ENCODE measurements around the gene RAB3IP.

The RAB3IP gene

GRCh38 chr12:69835081-69835480 is 96.4 kb downstream of the RAB3IP start:
- TF ChIP-seq TEAD4 (IDR thresholded peaks at IDR 0.05) (no peak), NFIC (IDR thresholded peaks at IDR 0.05) (no peak), ZBTB7A (IDR thresholded peaks at IDR 0.05; ENCODE audit: low read depth) (no peak), CEBPB (IDR thresholded peaks at IDR 0.05) (no peak), TCF12 (IDR thresholded peaks at IDR 0.05; ENCODE audit: low read depth) (no peak), FOXM1 (IDR thresholded peaks at IDR 0.05; ENCODE audit: borderline replicate concordance, low read depth) (no peak), TAF1 (IDR thresholded peaks at IDR 0.05; ENCODE audit: low read depth) (no peak), EGR1 (IDR thresholded peaks at IDR 0.05) (no peak)

GRCh38 chr12:69836015-69836414 is 97.4 kb downstream of the RAB3IP start:
- TF ChIP-seq REST (IDR thresholded peaks at IDR 0.05; ENCODE audit: low read depth) (no peak), RAD21 (IDR thresholded peaks at IDR 0.05; ENCODE audit: low read depth) (no peak), NFIC (IDR thresholded peaks at IDR 0.05) (no peak), TAF1 (IDR thresholded peaks at IDR 0.05; ENCODE audit: low read depth) (no peak), TEAD4 (IDR thresholded peaks at IDR 0.05) (no peak), EGR1 (IDR thresholded peaks at IDR 0.05) (no peak), CREB1 (IDR thresholded peaks at IDR 0.05; ENCODE audit: low read depth) (no peak), TCF12 (IDR thresholded peaks at IDR 0.05; ENCODE audit: low read depth) (no peak), MAX (IDR thresholded peaks at IDR 0.05) (no peak), YY1 (IDR thresholded peaks at IDR 0.05; ENCODE audit: low read depth) (no peak), CEBPB (IDR thresholded peaks at IDR 0.05) (no peak), ZBTB7A (IDR thresholded peaks at IDR 0.05; ENCODE audit: low read depth) (no peak), EP300 (IDR thresholded peaks at IDR 0.05; ENCODE audit: borderline replicate concordance) (no peak), USF1 (IDR thresholded peaks at IDR 0.05) (no peak), FOXM1 (IDR thresholded peaks at IDR 0.05; ENCODE audit: borderline replicate concordance, low read depth) (no peak)

- TF ChIP-seq TCF12 (IDR thresholded peaks at IDR 0.05; ENCODE audit: low read depth) (no peak), FOXM1 (IDR thresholded peaks at IDR 0.05; ENCODE audit: borderline replicate concordance, low read depth) (no peak), USF1 (IDR thresholded peaks at IDR 0.05) (no peak), EP300 (IDR thresholded peaks at IDR 0.05; ENCODE audit: borderline replicate concordance) (no peak), ZBTB7A (IDR thresholded peaks at IDR 0.05; ENCODE audit: low read depth) (no peak), TEAD4 (IDR thresholded peaks at IDR 0.05) (no peak), CEBPB (IDR thresholded peaks at IDR 0.05) (no peak), TAF1 (IDR thresholded peaks at IDR 0.05; ENCODE audit: low read depth) (no peak), CREB1 (IDR thresholded peaks at IDR 0.05; ENCODE audit: low read depth) (no peak), REST (IDR thresholded peaks at IDR 0.05; ENCODE audit: low read depth) (no peak), RAD21 (IDR thresholded peaks at IDR 0.05; ENCODE audit: low read depth) (no peak), EGR1 (IDR thresholded peaks at IDR 0.05) (no peak), MAX (IDR thresholded peaks at IDR 0.05) (no peak), NFIC (IDR thresholded peaks at IDR 0.05) (no peak), YY1 (IDR thresholded peaks at IDR 0.05; ENCODE audit: low read depth) (no peak)
These were observed 98.5 kb downstream of the RAB3IP start for GRCh38 chr12:69837191-69837590.

GRCh38 chr12:69837657-69838415 is 99.2 kb downstream of the RAB3IP start:
- TF ChIP-seq CREB1 (IDR thresholded peaks at IDR 0.05; ENCODE audit: low read depth), result no peak
- no peak for TF ChIP-seq EGR1 (IDR thresholded peaks at IDR 0.05)
- TF ChIP-seq EP300 (IDR thresholded peaks at IDR 0.05; ENCODE audit: borderline replicate concordance), result no peak
- no peak for TF ChIP-seq FOXM1 (IDR thresholded peaks at IDR 0.05; ENCODE audit: borderline replicate concordance, low read depth)
- no peak for TF ChIP-seq CEBPB (IDR thresholded peaks at IDR 0.05)
- no peak for TF ChIP-seq RAD21 (IDR thresholded peaks at IDR 0.05; ENCODE audit: low read depth)
- TF ChIP-seq USF1 (IDR thresholded peaks at IDR 0.05), result no peak
- TF ChIP-seq TAF1 (IDR thresholded peaks at IDR 0.05; ENCODE audit: low read depth), result no peak
- TF ChIP-seq ZBTB7A (IDR thresholded peaks at IDR 0.05; ENCODE audit: low read depth), result no peak
- no peak for TF ChIP-seq NFIC (IDR thresholded peaks at IDR 0.05)
- TF ChIP-seq YY1 (IDR thresholded peaks at IDR 0.05; ENCODE audit: low read depth), result no peak
- TF ChIP-seq TCF12 (IDR thresholded peaks at IDR 0.05; ENCODE audit: low read depth), result no peak
- TF ChIP-seq TEAD4 (IDR thresholded peaks at IDR 0.05), result no peak
- no peak for TF ChIP-seq MAX (IDR thresholded peaks at IDR 0.05)
